Epithelial cell of proximal tubule (primary cell): ENCODE measurements around the gene OPN1SW. TPM values are rescaled to one million over a fixed set of nuclear protein-coding genes. Genes with fewer than 3 reads are reported as not detected.

Source experiments
- DNase-seq: peaks from one replicate; pipeline ENCODE4 v3.0.0-alpha.2; 2011; ENCODE audit warnings: low read depth
- H3K4me3 ChIP-seq: 2 replicates; pipeline ENCODE4 v1.5.1; 2011; ENCODE audit warnings: low read depth, mild to moderate bottlenecking, low read length
- total RNA-seq: library from RNA; depleted of rRNA; stranded (reverse); fragments of >200 nt; gene quantifications from 2 replicates; pipeline ENCODE4 v1.2.3, GENCODE V29; 2015
- TF ChIP-seq, protein P1 (sequence below): conservative IDR thresholded peaks from 2 replicates; pipeline ENCODE4 v1.5.1; 2012; ENCODE audit warnings: low read depth, mild to moderate bottlenecking, low read length

OPN1SW gene
- total RNA-seq, 1 donor from 2014 or later = not detected

DNA sequence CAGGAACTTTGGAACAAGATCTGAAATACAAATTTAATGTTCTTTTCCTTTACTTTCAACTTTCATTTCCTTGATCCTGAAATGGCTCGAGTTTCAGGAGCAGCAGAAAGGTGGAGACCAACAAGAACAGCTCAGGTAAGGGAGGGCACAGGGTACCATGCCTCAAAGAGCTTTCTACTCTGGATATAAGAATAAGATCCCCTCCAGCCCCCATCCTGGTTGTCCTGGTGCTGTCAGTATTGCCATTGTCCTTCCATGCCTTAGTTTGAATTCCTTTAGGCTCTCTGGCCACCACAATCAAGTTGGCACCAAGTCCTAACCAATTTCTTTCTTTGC is 48.9 kb downstream of the OPN1SW start:
- TF ChIP-seq, protein P1, sequence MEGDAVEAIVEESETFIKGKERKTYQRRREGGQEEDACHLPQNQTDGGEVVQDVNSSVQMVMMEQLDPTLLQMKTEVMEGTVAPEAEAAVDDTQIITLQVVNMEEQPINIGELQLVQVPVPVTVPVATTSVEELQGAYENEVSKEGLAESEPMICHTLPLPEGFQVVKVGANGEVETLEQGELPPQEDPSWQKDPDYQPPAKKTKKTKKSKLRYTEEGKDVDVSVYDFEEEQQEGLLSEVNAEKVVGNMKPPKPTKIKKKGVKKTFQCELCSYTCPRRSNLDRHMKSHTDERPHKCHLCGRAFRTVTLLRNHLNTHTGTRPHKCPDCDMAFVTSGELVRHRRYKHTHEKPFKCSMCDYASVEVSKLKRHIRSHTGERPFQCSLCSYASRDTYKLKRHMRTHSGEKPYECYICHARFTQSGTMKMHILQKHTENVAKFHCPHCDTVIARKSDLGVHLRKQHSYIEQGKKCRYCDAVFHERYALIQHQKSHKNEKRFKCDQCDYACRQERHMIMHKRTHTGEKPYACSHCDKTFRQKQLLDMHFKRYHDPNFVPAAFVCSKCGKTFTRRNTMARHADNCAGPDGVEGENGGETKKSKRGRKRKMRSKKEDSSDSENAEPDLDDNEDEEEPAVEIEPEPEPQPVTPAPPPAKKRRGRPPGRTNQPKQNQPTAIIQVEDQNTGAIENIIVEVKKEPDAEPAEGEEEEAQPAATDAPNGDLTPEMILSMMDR = no peak
- no peak for DNase-seq
- H3K4me3 ChIP-seq = no peak overlapping the region

DNA sequence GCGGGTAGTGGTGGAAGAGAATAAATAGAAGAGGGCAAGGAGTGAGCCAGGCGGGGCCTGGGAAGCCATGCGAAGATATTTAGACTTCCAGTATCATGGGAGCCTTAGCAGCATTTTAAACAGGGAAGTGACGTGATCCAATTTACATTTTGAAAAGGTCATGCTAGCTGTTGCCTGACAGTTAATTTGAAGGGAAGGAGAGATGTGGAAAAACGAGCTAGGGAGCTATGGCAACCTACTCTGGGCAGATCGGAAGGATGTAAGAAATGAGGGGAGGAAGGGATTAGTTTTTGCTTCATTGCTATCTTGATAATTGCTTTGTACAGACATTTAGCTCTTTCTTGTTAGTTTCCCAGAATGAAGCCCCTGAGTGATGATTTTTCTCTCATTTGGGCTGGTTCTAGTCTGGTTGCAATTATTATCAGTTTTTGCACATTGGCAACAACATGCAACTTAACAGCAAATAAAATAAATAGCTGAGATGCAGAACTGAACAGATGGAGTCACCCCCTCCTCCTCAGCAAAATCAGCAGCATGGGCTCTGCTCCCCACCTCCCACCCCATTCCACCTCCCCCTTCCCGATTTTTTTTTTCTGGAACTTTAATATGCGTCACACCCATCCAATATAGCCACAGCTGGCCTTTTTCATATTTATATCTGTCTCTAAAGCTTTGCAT is 49.4 kb downstream of the OPN1SW start:
- H3K4me3 ChIP-seq = no peak overlapping the region
- no peak for DNase-seq
- TF ChIP-seq, protein P1 = no peak

GRCh38 chr7:128725531-128725930 is 50.1 kb downstream of the OPN1SW start:
- TF ChIP-seq, protein P1 = no peak
- no peak overlapping the region for H3K4me3 ChIP-seq
- no peak for DNase-seq

DNA sequence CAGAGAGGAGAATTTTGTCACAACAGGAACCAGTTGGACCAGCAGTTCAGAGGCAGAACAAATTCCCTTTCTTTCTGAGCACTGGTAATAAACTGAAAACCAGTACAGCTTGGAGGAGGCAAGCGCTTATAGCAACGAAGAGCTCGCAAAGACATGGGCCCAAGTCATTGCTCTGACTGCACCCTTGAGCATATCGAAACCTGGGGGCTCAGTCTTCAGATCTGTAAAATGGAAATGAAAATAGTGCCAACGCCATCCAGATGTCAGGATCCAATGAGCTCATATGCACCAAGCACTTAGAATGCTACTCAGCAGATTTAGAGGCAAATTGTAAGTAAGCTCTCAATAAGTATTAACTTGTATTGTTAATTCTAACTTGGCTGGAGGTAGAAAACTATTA is 50.9 kb downstream of the OPN1SW start:
- TF ChIP-seq, protein P1 = no peak
- no peak overlapping the region for H3K4me3 ChIP-seq
- no peak for DNase-seq

Other genes with a start within 250 kb of the OPN1SW start
- gene GARIN1A, start 103.5 kb downstream of the OPN1SW start, total RNA-seq = 0.07 TPM in 1 of 2 replicates, not detected in the other
- gene CALU, start 36.4 kb downstream of the OPN1SW start, total RNA-seq = 174 and 198 TPM in 2 replicates
- gene CCDC136, start 16.2 kb upstream of the OPN1SW start, total RNA-seq = 2.0 and 4.5 TPM in 2 replicates
- gene FLNC, start 54.6 kb upstream of the OPN1SW start, total RNA-seq = 149 and 173 TPM in 2 replicates
- gene ATP6V1F, start 87.1 kb upstream of the OPN1SW start, total RNA-seq = 69.5 and 134 TPM in 2 replicates
- 0.51 and 5.2 TPM in 2 replicates for gene KCP, start 134.9 kb upstream of the OPN1SW start, total RNA-seq
- 4.2 and 8.5 TPM in 2 replicates for gene IRF5, start 162.1 kb upstream of the OPN1SW start, total RNA-seq